ENCODE data around the gene RNH1.

DNA sequence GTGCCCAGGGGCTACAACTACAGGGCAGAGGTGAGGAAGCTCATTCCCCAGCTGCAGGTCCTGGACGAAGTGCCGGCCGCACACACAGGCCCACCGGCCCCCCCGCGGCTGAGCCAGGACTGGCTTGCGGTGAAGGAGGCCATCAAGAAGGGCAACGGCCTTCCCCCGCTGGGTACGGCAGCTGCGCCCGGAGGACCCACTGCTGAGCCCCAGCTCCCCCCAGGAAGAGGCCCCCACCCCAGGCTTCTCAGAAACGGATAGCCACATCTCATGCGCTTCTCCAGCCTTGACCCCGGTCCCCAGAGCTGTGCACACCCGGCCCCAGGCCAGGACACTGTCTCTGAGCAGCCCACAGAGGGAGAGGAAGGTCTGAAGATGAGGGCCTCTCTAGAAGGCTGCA is 44.1 kb upstream of the RNH1 start:
- TF ChIP-seq, protein P1, sequence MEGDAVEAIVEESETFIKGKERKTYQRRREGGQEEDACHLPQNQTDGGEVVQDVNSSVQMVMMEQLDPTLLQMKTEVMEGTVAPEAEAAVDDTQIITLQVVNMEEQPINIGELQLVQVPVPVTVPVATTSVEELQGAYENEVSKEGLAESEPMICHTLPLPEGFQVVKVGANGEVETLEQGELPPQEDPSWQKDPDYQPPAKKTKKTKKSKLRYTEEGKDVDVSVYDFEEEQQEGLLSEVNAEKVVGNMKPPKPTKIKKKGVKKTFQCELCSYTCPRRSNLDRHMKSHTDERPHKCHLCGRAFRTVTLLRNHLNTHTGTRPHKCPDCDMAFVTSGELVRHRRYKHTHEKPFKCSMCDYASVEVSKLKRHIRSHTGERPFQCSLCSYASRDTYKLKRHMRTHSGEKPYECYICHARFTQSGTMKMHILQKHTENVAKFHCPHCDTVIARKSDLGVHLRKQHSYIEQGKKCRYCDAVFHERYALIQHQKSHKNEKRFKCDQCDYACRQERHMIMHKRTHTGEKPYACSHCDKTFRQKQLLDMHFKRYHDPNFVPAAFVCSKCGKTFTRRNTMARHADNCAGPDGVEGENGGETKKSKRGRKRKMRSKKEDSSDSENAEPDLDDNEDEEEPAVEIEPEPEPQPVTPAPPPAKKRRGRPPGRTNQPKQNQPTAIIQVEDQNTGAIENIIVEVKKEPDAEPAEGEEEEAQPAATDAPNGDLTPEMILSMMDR (IDR thresholded peaks at IDR 0.05): no peak
- no peak for TF ChIP-seq POLR2A (IDR thresholded peaks at IDR 0.05)

Measured in thyroid gland (tissue), 4 donors.